Measurements from ENCODE around the gene INHBE.

DNA sequence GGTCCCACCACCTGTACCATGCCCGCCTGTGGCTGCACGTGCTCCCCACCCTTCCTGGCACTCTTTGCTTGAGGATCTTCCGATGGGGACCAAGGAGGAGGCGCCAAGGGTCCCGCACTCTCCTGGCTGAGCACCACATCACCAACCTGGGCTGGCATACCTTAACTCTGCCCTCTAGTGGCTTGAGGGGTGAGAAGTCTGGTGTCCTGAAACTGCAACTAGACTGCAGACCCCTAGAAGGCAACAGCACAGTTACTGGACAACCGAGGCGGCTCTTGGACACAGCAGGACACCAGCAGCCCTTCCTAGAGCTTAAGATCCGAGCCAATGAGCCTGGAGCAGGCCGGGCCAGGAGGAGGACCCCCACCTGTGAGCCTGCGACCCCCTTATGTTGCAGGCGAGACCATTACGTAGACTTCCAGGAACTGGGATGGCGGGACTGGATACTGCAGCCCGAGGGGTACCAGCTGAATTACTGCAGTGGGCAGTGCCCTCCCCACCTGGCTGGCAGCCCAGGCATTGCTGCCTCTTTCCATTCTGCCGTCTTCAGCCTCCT lies 1.1 kb downstream of the INHBE start:
- TF ChIP-seq, protein P1, sequence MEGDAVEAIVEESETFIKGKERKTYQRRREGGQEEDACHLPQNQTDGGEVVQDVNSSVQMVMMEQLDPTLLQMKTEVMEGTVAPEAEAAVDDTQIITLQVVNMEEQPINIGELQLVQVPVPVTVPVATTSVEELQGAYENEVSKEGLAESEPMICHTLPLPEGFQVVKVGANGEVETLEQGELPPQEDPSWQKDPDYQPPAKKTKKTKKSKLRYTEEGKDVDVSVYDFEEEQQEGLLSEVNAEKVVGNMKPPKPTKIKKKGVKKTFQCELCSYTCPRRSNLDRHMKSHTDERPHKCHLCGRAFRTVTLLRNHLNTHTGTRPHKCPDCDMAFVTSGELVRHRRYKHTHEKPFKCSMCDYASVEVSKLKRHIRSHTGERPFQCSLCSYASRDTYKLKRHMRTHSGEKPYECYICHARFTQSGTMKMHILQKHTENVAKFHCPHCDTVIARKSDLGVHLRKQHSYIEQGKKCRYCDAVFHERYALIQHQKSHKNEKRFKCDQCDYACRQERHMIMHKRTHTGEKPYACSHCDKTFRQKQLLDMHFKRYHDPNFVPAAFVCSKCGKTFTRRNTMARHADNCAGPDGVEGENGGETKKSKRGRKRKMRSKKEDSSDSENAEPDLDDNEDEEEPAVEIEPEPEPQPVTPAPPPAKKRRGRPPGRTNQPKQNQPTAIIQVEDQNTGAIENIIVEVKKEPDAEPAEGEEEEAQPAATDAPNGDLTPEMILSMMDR (conservative IDR thresholded peaks at IDR 0.05; ENCODE audit: low read depth in 2 of 2), result peak; percentile 77 to 89
- TF ChIP-seq STAT1 (IDR thresholded peaks at IDR 0.05; ENCODE audit: unreplicated experiment) (no peak), JUNB (IDR thresholded peaks at IDR 0.05; ENCODE audit: unreplicated experiment) (no peak), EZH2 (IDR thresholded peaks at IDR 0.05; ENCODE audit: low read depth, unreplicated experiment) (no peak), POLR2AphosphoS5 (IDR thresholded peaks at IDR 0.05; ENCODE audit: low read depth) (peak; percentile 66; the same call in 1 of the 2 replicates), EZH2phosphoT487 (IDR thresholded peaks at IDR 0.05; ENCODE audit: unreplicated experiment) (no peak), CREB1 (CRISPR knock-in tag; IDR thresholded peaks at IDR 0.05; ENCODE audit: low read depth) (no peak), NANOG (IDR thresholded peaks at IDR 0.05; ENCODE audit: borderline replicate concordance) (no peak), ZNF114 (CRISPR knock-in tag; IDR thresholded peaks at IDR 0.05) (no peak; the same call in 1 of the 2 replicates)
- TF ChIP-seq, protein P2, sequence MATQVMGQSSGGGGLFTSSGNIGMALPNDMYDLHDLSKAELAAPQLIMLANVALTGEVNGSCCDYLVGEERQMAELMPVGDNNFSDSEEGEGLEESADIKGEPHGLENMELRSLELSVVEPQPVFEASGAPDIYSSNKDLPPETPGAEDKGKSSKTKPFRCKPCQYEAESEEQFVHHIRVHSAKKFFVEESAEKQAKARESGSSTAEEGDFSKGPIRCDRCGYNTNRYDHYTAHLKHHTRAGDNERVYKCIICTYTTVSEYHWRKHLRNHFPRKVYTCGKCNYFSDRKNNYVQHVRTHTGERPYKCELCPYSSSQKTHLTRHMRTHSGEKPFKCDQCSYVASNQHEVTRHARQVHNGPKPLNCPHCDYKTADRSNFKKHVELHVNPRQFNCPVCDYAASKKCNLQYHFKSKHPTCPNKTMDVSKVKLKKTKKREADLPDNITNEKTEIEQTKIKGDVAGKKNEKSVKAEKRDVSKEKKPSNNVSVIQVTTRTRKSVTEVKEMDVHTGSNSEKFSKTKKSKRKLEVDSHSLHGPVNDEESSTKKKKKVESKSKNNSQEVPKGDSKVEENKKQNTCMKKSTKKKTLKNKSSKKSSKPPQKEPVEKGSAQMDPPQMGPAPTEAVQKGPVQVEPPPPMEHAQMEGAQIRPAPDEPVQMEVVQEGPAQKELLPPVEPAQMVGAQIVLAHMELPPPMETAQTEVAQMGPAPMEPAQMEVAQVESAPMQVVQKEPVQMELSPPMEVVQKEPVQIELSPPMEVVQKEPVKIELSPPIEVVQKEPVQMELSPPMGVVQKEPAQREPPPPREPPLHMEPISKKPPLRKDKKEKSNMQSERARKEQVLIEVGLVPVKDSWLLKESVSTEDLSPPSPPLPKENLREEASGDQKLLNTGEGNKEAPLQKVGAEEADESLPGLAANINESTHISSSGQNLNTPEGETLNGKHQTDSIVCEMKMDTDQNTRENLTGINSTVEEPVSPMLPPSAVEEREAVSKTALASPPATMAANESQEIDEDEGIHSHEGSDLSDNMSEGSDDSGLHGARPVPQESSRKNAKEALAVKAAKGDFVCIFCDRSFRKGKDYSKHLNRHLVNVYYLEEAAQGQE (IDR thresholded peaks at IDR 0.05; ENCODE audit: unreplicated experiment), result no peak
- TF ChIP-seq, protein P3, sequence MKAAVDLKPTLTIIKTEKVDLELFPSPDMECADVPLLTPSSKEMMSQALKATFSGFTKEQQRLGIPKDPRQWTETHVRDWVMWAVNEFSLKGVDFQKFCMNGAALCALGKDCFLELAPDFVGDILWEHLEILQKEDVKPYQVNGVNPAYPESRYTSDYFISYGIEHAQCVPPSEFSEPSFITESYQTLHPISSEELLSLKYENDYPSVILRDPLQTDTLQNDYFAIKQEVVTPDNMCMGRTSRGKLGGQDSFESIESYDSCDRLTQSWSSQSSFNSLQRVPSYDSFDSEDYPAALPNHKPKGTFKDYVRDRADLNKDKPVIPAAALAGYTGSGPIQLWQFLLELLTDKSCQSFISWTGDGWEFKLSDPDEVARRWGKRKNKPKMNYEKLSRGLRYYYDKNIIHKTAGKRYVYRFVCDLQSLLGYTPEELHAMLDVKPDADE (IDR thresholded peaks at IDR 0.05), result no peak
